Testis (tissue), 2 donors: Measurements from ENCODE around the gene OTOGL.

ENCODE experiments used
- POLR2A ChIP-seq: fragments of 450-650 bp; IDR thresholded peaks from one replicate; pipeline ENCODE4 v1.6.1; 2017; ENCODE audit warnings: antibody characterized with exemption, mild to moderate bottlenecking, moderate library complexity
- TF ChIP-seq, protein P1 (sequence below), 3 experiments: fragments of 450-650 bp in 2 of 3; fragments of 200-600 bp in 1 of 3; sonication (generic) in 1 of 3; IDR thresholded peaks; one replicate each; pipeline ENCODE4 v1.5.1; 2016 to 2019; ENCODE audit warnings: antibody characterized with exemption in 3 of 3, mild to moderate bottlenecking in 2 of 3, moderate library complexity in 1 of 3

DNA sequence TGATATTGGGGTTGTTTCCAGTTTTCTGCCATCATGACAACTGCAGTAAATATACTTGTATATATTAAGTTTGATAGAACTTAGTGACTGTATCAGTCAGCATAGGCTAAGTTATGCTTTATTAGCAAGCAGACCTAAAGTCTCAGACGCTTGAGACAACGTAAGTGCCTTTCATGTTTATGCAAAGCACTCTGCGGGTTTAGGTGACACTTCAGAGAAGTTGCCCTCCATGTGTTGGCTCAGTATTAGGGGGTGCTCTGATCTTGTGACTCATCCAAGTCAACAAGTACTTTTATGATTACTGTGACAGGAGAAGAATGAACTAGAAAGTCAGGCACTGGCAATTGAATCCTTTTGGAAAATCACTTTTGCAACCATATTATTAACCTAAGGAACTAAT is 13.3 kb upstream of the OTOGL start:
- TF ChIP-seq, protein P1, sequence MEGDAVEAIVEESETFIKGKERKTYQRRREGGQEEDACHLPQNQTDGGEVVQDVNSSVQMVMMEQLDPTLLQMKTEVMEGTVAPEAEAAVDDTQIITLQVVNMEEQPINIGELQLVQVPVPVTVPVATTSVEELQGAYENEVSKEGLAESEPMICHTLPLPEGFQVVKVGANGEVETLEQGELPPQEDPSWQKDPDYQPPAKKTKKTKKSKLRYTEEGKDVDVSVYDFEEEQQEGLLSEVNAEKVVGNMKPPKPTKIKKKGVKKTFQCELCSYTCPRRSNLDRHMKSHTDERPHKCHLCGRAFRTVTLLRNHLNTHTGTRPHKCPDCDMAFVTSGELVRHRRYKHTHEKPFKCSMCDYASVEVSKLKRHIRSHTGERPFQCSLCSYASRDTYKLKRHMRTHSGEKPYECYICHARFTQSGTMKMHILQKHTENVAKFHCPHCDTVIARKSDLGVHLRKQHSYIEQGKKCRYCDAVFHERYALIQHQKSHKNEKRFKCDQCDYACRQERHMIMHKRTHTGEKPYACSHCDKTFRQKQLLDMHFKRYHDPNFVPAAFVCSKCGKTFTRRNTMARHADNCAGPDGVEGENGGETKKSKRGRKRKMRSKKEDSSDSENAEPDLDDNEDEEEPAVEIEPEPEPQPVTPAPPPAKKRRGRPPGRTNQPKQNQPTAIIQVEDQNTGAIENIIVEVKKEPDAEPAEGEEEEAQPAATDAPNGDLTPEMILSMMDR (IDR thresholded peaks at IDR 0.05) = no peak
- no peak for TF ChIP-seq POLR2A
